ENCODE measurements around the gene PHACTR1. TPM values are rescaled to one million over a fixed set of nuclear protein-coding genes. Genes with fewer than 3 reads are reported as not detected.

The PHACTR1 gene
- total RNA-seq, 1 donor from 2014 or later: 72.8 TPM

- Histone ChIP-seq H3K4me1 (peaks cover 16% of the 10 kb centered on the region), H3K4me3 (no peak overlapping the region), H3K27me3 (no peaks in the 10 kb centered on the region), H3K9me3 (no peaks in the 10 kb centered on the region), H3K36me3 (no peaks in the 10 kb centered on the region), H3K27ac (no peak overlapping the region)
- intact Hi-C loops (cut with DNase I): no loop called here
- no peak for TF ChIP-seq CTCF (IDR thresholded peaks at IDR 0.05)
- DNase-seq (no peak), ATAC-seq (peak; percentile 59)
Observed at GRCh38 chr6:13012296-13012695, 295.7 kb downstream of the PHACTR1 start.

GRCh38 chr6:13012977-13013680 is 296.6 kb downstream of the PHACTR1 start:
- Histone ChIP-seq H3K4me1 (peaks cover 16% of the 10 kb centered on the region), H3K27ac (no peak overlapping the region), H3K9me3 (no peaks in the 10 kb centered on the region), H3K36me3 (no peaks in the 10 kb centered on the region), H3K27me3 (no peaks in the 10 kb centered on the region), H3K4me3 (peak overlapping the region; percentile 58)
- ATAC-seq: peak; percentile 50
- intact Hi-C loops (cut with DNase I): no loop called here
- no peak for TF ChIP-seq CTCF (IDR thresholded peaks at IDR 0.05)
- DNase-seq: peak; percentile 88

GRCh38 chr6:13013681-13014503 is 297.3 kb downstream of the PHACTR1 start:
- H3K27ac ChIP-seq: no peak overlapping the region
- DNase-seq: peak; percentile 63
- peak; percentile 4 for ATAC-seq
- no peaks in the 10 kb centered on the region for H3K27me3 ChIP-seq
- H3K4me1 ChIP-seq: peaks cover 16% of the 10 kb centered on the region
- H3K4me3 ChIP-seq: peak overlapping the region; percentile 58
- TF ChIP-seq CTCF (IDR thresholded peaks at IDR 0.05): no peak
- no peaks in the 10 kb centered on the region for H3K9me3 ChIP-seq
- H3K36me3 ChIP-seq: no peaks in the 10 kb centered on the region
- intact Hi-C loops (cut with DNase I): no loop called here

- intact Hi-C loops (cut with DNase I): no loop called here
- H3K4me1 ChIP-seq: peaks cover 16% of the 10 kb centered on the region
- no peaks in the 10 kb centered on the region for H3K36me3 ChIP-seq
- no peak for TF ChIP-seq CTCF (IDR thresholded peaks at IDR 0.05)
- H3K9me3 ChIP-seq: no peaks in the 10 kb centered on the region
- DNase-seq: peak; percentile 73
- H3K27me3 ChIP-seq: no peaks in the 10 kb centered on the region
- no peak overlapping the region for H3K27ac ChIP-seq
- peak; percentile 68 for ATAC-seq
- peak overlapping the region; percentile 58 for H3K4me3 ChIP-seq
Observed at GRCh38 chr6:13014504-13015378, 298.2 kb downstream of the PHACTR1 start.

GRCh38 chr6:13015379-13015681 is 298.8 kb downstream of the PHACTR1 start:
- H3K4me1 ChIP-seq: peaks cover 16% of the 10 kb centered on the region
- H3K27me3 ChIP-seq: no peaks in the 10 kb centered on the region
- ATAC-seq (no peak), DNase-seq (no peak)
- no peaks in the 10 kb centered on the region for H3K36me3 ChIP-seq
- intact Hi-C loops (cut with DNase I): no loop called here
- H3K9me3 ChIP-seq: no peaks in the 10 kb centered on the region
- H3K4me3 ChIP-seq: no peak overlapping the region
- H3K27ac ChIP-seq: no peak overlapping the region
- no peak for TF ChIP-seq CTCF (IDR thresholded peaks at IDR 0.05)

Measured in upper lobe of right lung (tissue), 1 donor.